ENCODE measurements around the gene NFX1. TPM values are rescaled to one million over a fixed set of nuclear protein-coding genes. Genes with fewer than 3 reads are reported as not detected.
A peak's percentile ranks its signal among the peaks of the same experiment; 100 is the strongest.

The NFX1 gene
- total RNA-seq, 1 donor from 2014 or later = 15.1 TPM

GRCh38 chr9:33264473-33265177 is 25.7 kb upstream of the NFX1 start, which contains the start of the genes BAG1 and CHMP5:
Gene BAG1, minus strand, starts transcription at chr9:33264708.
Gene CHMP5, plus strand, starts transcription at chr9:33265049. Its CDS starts 30 bp downstream, at chr9:33265079.
- peaks cover 24 to 28% (median 27%) of the 10 kb centered on the region in 3 donors for H3K4me1 ChIP-seq (ENCODE audit: control insufficient read depth in 3 of 3, insufficient read depth in 3 of 3, low read length in 3 of 3)
- peak within 1 kb of the TSS; percentile 95 to 99 (median 97) for H3K9ac ChIP-seq (ENCODE audit: low read depth in 1 of 3, low read length in 3 of 3)
- H3K27me3 ChIP-seq (ENCODE audit: control insufficient read depth in 3 of 3, insufficient read depth in 3 of 3, low read length in 3 of 3) = no peaks in the 10 kb centered on the region
- peak within 1 kb of the TSS; percentile 95 for H3K27ac ChIP-seq (ENCODE audit: low read depth, low read length)
- peaks cover 32 to 40% (median 38%) of the 10 kb centered on the region in 3 donors for H3K36me3 ChIP-seq (ENCODE audit: control insufficient read depth in 3 of 3, insufficient read depth in 3 of 3, low read length in 3 of 3)
- H3K9me3 ChIP-seq (ENCODE audit: control insufficient read depth in 3 of 3, low read length in 3 of 3) = no peaks in the 10 kb centered on the region
- H3K4me3 ChIP-seq (ENCODE audit: low read length in 3 of 3) = peak within 1 kb of the TSS; percentile 95 to 99 (median 98)

GRCh38 chr9:33265211-33265865 is 25.0 kb upstream of the NFX1 start:
- Histone ChIP-seq H3K9me3 (ENCODE audit: control insufficient read depth in 3 of 3, low read length in 3 of 3) (no peaks in the 10 kb centered on the region), H3K9ac (ENCODE audit: low read depth in 1 of 3, low read length in 3 of 3) (peak overlapping the region; percentile 79 to 90 (median 87)), H3K4me3 (ENCODE audit: low read length in 3 of 3) (peak overlapping the region; percentile 95 to 99 (median 98)), H3K27me3 (ENCODE audit: control insufficient read depth in 3 of 3, insufficient read depth in 3 of 3, low read length in 3 of 3) (no peaks in the 10 kb centered on the region), H3K4me1 (ENCODE audit: control insufficient read depth in 3 of 3, insufficient read depth in 3 of 3, low read length in 3 of 3) (peaks cover 24 to 28% (median 27%) of the 10 kb centered on the region in 3 donors), H3K36me3 (ENCODE audit: control insufficient read depth in 3 of 3, insufficient read depth in 3 of 3, low read length in 3 of 3) (peaks cover 25 to 36% (median 36%) of the 10 kb centered on the region in 3 donors), H3K27ac (ENCODE audit: low read depth, low read length) (peak overlapping the region; percentile 84)

- peak overlapping the region in 1 of 3 donors; percentile 38 for H3K9ac ChIP-seq (ENCODE audit: low read depth in 1 of 3, low read length in 3 of 3)
These were observed 23.1 kb upstream of the NFX1 start for GRCh38 chr9:33267151-33267767.

DNA sequence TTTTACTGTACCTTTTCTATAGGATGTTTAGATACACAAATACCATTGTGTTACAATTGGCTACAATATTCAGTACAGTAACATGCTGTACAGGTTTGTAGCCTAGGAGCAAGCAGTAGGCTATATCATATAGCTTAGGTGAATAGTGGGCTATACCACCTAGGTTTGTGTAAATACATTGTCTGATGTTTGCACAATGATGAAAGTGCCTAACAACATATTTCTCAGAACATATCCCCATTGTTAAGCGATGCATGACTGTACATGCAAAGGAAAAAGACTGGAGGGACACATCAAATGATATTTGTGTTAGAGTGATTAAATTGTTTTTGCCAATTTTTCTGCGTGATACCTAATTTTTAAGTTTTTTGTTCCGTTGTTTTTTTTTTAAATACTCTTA is 20.2 kb upstream of the NFX1 start:
- Histone ChIP-seq H3K9me3 (ENCODE audit: control insufficient read depth in 3 of 3, low read length in 3 of 3) (no peaks in the 10 kb centered on the region), H3K27ac (ENCODE audit: low read depth, low read length) (no peak overlapping the region), H3K4me1 (ENCODE audit: control insufficient read depth in 3 of 3, insufficient read depth in 3 of 3, low read length in 3 of 3) (peaks cover 10 to 13% (median 13%) of the 10 kb centered on the region in 3 donors), H3K4me3 (ENCODE audit: low read length in 3 of 3) (no peak overlapping the region), H3K9ac (ENCODE audit: low read depth in 1 of 3, low read length in 3 of 3) (no peak overlapping the region), H3K27me3 (ENCODE audit: control insufficient read depth in 3 of 3, insufficient read depth in 3 of 3, low read length in 3 of 3) (no peaks in the 10 kb centered on the region), H3K36me3 (ENCODE audit: control insufficient read depth in 3 of 3, insufficient read depth in 3 of 3, low read length in 3 of 3) (peaks cover 27 to 66% (median 55%) of the 10 kb centered on the region in 3 donors)

More at GRCh38 chr9:33267151-33267767, 23.1 kb upstream of the NFX1 start:
- Histone ChIP-seq H3K9me3 (ENCODE audit: control insufficient read depth in 3 of 3, low read length in 3 of 3) (no peaks in the 10 kb centered on the region), H3K4me3 (ENCODE audit: low read length in 3 of 3) (no peak overlapping the region), H3K27ac (ENCODE audit: low read depth, low read length) (no peak overlapping the region), H3K27me3 (ENCODE audit: control insufficient read depth in 3 of 3, insufficient read depth in 3 of 3, low read length in 3 of 3) (no peaks in the 10 kb centered on the region), H3K4me1 (ENCODE audit: control insufficient read depth in 3 of 3, insufficient read depth in 3 of 3, low read length in 3 of 3) (peaks cover 24 to 28% (median 27%) of the 10 kb centered on the region in 3 donors), H3K36me3 (ENCODE audit: control insufficient read depth in 3 of 3, insufficient read depth in 3 of 3, low read length in 3 of 3) (peaks cover 24 to 46% (median 42%) of the 10 kb centered on the region in 3 donors)

GRCh38 chr9:33272061-33272460 is 18.3 kb upstream of the NFX1 start:
- Histone ChIP-seq H3K9me3 (ENCODE audit: control insufficient read depth in 3 of 3, low read length in 3 of 3) (no peaks in the 10 kb centered on the region), H3K27ac (ENCODE audit: low read depth, low read length) (no peak overlapping the region), H3K36me3 (ENCODE audit: control insufficient read depth in 3 of 3, insufficient read depth in 3 of 3, low read length in 3 of 3) (peaks cover 27 to 75% (median 60%) of the 10 kb centered on the region in 3 donors), H3K4me3 (ENCODE audit: low read length in 3 of 3) (no peak overlapping the region), H3K9ac (ENCODE audit: low read depth in 1 of 3, low read length in 3 of 3) (no peak overlapping the region), H3K27me3 (ENCODE audit: control insufficient read depth in 3 of 3, insufficient read depth in 3 of 3, low read length in 3 of 3) (no peaks in the 10 kb centered on the region), H3K4me1 (ENCODE audit: control insufficient read depth in 3 of 3, insufficient read depth in 3 of 3, low read length in 3 of 3) (no peaks in the 10 kb centered on the region)

- no peaks in the 10 kb centered on the region for H3K4me1 ChIP-seq (ENCODE audit: control insufficient read depth in 3 of 3, insufficient read depth in 3 of 3, low read length in 3 of 3)
- H3K9me3 ChIP-seq (ENCODE audit: control insufficient read depth in 3 of 3, low read length in 3 of 3) = no peaks in the 10 kb centered on the region
- no peaks in the 10 kb centered on the region for H3K27me3 ChIP-seq (ENCODE audit: control insufficient read depth in 3 of 3, insufficient read depth in 3 of 3, low read length in 3 of 3)
- H3K36me3 ChIP-seq (ENCODE audit: control insufficient read depth in 3 of 3, insufficient read depth in 3 of 3, low read length in 3 of 3) = peaks cover 35 to 75% (median 64%) of the 10 kb centered on the region in 3 donors
- no peak overlapping the region for H3K9ac ChIP-seq (ENCODE audit: low read depth in 1 of 3, low read length in 3 of 3)
- no peak overlapping the region for H3K4me3 ChIP-seq (ENCODE audit: low read length in 3 of 3)
- H3K27ac ChIP-seq (ENCODE audit: low read depth, low read length) = no peak overlapping the region
These were observed 16.9 kb upstream of the NFX1 start for GRCh38 chr9:33273266-33273971.

- Histone ChIP-seq H3K9me3 (ENCODE audit: control insufficient read depth in 3 of 3, low read length in 3 of 3) (no peaks in the 10 kb centered on the region), H3K9ac (ENCODE audit: low read depth in 1 of 3, low read length in 3 of 3) (no peak overlapping the region), H3K27me3 (ENCODE audit: control insufficient read depth in 3 of 3, insufficient read depth in 3 of 3, low read length in 3 of 3) (no peaks in the 10 kb centered on the region), H3K4me3 (ENCODE audit: low read length in 3 of 3) (no peak overlapping the region), H3K36me3 (ENCODE audit: control insufficient read depth in 3 of 3, insufficient read depth in 3 of 3, low read length in 3 of 3) (peaks cover 38 to 74% (median 68%) of the 10 kb centered on the region in 3 donors), H3K4me1 (ENCODE audit: control insufficient read depth in 3 of 3, insufficient read depth in 3 of 3, low read length in 3 of 3) (no peaks in the 10 kb centered on the region), H3K27ac (ENCODE audit: low read depth, low read length) (no peak overlapping the region)
These were observed 16.4 kb upstream of the NFX1 start for GRCh38 chr9:33273972-33274328.

DNA sequence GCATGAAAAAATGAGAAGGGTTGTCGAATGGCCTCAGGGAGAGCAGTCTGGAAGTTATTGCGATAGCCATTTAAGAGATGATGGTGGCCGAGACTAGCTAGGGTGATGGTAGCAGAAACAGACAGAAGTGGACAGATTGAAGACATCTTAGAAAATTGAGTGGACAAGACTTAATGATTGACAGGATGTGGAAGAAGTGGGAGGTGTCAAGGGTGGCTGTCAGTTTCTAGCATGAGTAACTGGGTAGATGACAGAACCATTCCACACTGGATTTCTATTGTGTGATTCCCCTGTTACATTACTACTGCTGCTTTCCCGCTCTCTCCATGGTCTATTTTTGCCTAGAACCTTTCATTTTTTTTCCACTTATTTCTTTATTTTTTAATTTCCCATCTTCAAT is 12.8 kb upstream of the NFX1 start:
- Histone ChIP-seq H3K9me3 (ENCODE audit: control insufficient read depth in 3 of 3, low read length in 3 of 3) (no peaks in the 10 kb centered on the region), H3K36me3 (ENCODE audit: control insufficient read depth in 3 of 3, insufficient read depth in 3 of 3, low read length in 3 of 3) (peaks cover 40 to 68% (median 66%) of the 10 kb centered on the region in 3 donors), H3K9ac (ENCODE audit: low read depth in 1 of 3, low read length in 3 of 3) (no peak overlapping the region)

GRCh38 chr9:33285502-33285901 is 4.8 kb upstream of the NFX1 start:
- Histone ChIP-seq H3K27me3 (ENCODE audit: control insufficient read depth in 3 of 3, insufficient read depth in 3 of 3, low read length in 3 of 3) (no peaks in the 10 kb centered on the region), H3K4me1 (ENCODE audit: control insufficient read depth in 3 of 3, insufficient read depth in 3 of 3, low read length in 3 of 3) (peaks cover 4 to 17% (median 6%) of the 10 kb centered on the region in 3 donors), H3K9ac (ENCODE audit: low read depth in 1 of 3, low read length in 3 of 3) (no peak overlapping the region), H3K9me3 (ENCODE audit: control insufficient read depth in 3 of 3, low read length in 3 of 3) (no peaks in the 10 kb centered on the region), H3K4me3 (ENCODE audit: low read length in 3 of 3) (no peak overlapping the region), H3K36me3 (ENCODE audit: control insufficient read depth in 3 of 3, insufficient read depth in 3 of 3, low read length in 3 of 3) (peaks cover 8 to 21% (median 16%) of the 10 kb centered on the region in 3 donors), H3K27ac (ENCODE audit: low read depth, low read length) (no peak overlapping the region)

More for the DNA sequence above, 12.8 kb upstream of the NFX1 start:
- Histone ChIP-seq H3K27me3 (ENCODE audit: control insufficient read depth in 3 of 3, insufficient read depth in 3 of 3, low read length in 3 of 3) (no peaks in the 10 kb centered on the region), H3K4me1 (ENCODE audit: control insufficient read depth in 3 of 3, insufficient read depth in 3 of 3, low read length in 3 of 3) (no peaks in the 10 kb centered on the region), H3K4me3 (ENCODE audit: low read length in 3 of 3) (no peak overlapping the region), H3K27ac (ENCODE audit: low read depth, low read length) (no peak overlapping the region)
